ENCODE results near the gene PERP.
"Not testable (repeated sequence)": the region's sequence is repeated elsewhere in the genome, so short reads cannot be mapped to it uniquely, and the experiment has no call there.

The PERP gene

GRCh38 chr6:138107078-138107751 lies at the start of gene PERP:
TSS of gene PERP (minus strand) at chr6:138107419. CDS start at chr6:138107340, 79 bp downstream.
- DNase-seq (ENCODE audit: low spot score): peak; percentile 78

- no peak for DNase-seq (ENCODE audit: low spot score)
These were observed 48.2 kb upstream of the PERP start for GRCh38 chr6:138155443-138155842.

GRCh38 chr6:138146544-138146943 lies 39.3 kb upstream of the PERP start:
- no peak for DNase-seq (ENCODE audit: low spot score)

- no peak for DNase-seq (ENCODE audit: low spot score)
These were observed 38.2 kb upstream of the PERP start for GRCh38 chr6:138145402-138145801.

- no peak for DNase-seq (ENCODE audit: low spot score)
These were observed 35.6 kb upstream of the PERP start for GRCh38 chr6:138142806-138143205.

GRCh38 chr6:138129190-138129589 lies 22.0 kb upstream of the PERP start:
- DNase-seq (ENCODE audit: low spot score): no peak

GRCh38 chr6:138128096-138128495 lies 20.9 kb upstream of the PERP start:
- no peak for DNase-seq (ENCODE audit: low spot score)

GRCh38 chr6:138124096-138124495 lies 16.9 kb upstream of the PERP start:
- DNase-seq (ENCODE audit: low spot score): no peak

GRCh38 chr6:138119976-138120375 lies 12.8 kb upstream of the PERP start:
- no peak for DNase-seq (ENCODE audit: low spot score)

- not testable (repeated sequence) for DNase-seq (ENCODE audit: low spot score)
These were observed 12.0 kb upstream of the PERP start for GRCh38 chr6:138119229-138119628.

GRCh38 chr6:138117376-138117914 lies 10.2 kb upstream of the PERP start:
- no peak for DNase-seq (ENCODE audit: low spot score)

- DNase-seq (ENCODE audit: low spot score): no peak
These were observed 9.4 kb upstream of the PERP start for GRCh38 chr6:138116661-138116999.

- DNase-seq (ENCODE audit: low spot score): peak; percentile 65
These were observed 8.8 kb upstream of the PERP start for GRCh38 chr6:138115877-138116660.

GRCh38 chr6:138115201-138115600 lies 8.0 kb upstream of the PERP start:
- no peak for DNase-seq (ENCODE audit: low spot score)

GRCh38 chr6:138113588-138114210 lies 6.5 kb upstream of the PERP start:
- no peak for DNase-seq (ENCODE audit: low spot score)

- no peak for DNase-seq (ENCODE audit: low spot score)
These were observed 3.0 kb upstream of the PERP start for GRCh38 chr6:138110229-138110628.

GRCh38 chr6:138109042-138109997 lies 2.1 kb upstream of the PERP start:
- DNase-seq (ENCODE audit: low spot score): peak; percentile 84

GRCh38 chr6:138107752-138108592 lies 753 bp upstream of the PERP start:
- DNase-seq (ENCODE audit: low spot score): no peak

GRCh38 chr6:138106665-138107077 lies 548 bp downstream of the PERP start:
- no peak for DNase-seq (ENCODE audit: low spot score)

- no peak for DNase-seq (ENCODE audit: low spot score)
These were observed 1.1 kb downstream of the PERP start for GRCh38 chr6:138105880-138106664.

Measured in CD4-positive, alpha-beta T cell treated with Interleukin-15 for 4 hours (primary cell).